Stimulated activated CD8-positive, alpha-beta memory T cell treated with anti-CD3 and anti-CD28 coated beads, Interleukin-12 subunit alpha, Interleukin-12 subunit beta, amount 100 ng/mL, for 1 hour (primary cell): ENCODE measurements around the gene FANCC.

ENCODE experiments used
- DNase-seq: peaks from one replicate; pipeline ENCODE4 v3.0.0-alpha.2; 2020; ENCODE audit warnings: low read depth

The FANCC gene

DNA sequence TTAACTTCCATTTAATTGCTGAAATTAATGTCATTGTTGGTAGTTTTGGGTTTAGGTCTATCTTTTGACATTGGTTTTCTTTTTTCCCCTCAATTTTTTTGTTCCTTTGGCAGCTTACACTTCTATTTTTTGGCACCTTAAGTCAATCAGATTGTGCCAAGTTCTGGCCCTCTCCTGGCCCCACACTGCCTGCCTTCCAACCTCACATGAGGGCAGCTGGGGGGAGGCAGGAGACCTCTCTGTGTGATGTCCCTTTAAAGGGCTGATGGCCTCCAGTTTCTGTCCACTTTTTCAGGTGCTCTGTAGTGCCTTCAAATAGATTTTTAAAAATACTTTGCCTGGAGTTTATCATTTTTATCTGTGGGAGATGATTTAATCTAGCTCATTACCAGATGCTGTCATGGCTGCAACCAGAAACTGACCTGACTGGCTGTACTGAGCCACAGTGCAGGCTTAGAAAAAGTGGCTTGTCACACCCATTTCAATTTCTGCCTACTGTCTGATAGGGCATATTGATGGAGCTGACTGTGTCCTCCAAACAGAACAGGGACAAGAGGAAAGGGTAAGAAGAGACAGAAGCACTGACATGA is 196.6 kb downstream of the FANCC start:
- no peak for DNase-seq

DNA sequence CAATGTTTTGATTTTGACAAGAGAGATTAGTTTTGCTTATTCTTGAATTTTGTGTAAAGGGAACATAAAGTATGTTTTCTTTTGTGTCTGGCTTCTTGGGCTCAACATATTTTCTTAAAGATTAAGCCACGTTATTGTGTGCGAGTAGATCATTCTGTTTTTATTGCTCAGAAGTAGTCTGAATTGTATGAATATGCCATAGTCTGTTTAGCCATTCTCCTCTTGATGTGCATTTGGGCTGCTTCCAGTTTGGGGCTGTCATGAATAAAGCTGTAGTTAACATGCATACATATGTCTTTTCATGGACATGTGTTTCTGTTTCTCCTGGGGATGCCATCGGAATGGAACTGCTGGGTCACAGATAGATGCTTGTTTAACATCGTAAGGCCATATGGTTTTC is 198.9 kb downstream of the FANCC start:
- no peak for DNase-seq

DNA sequence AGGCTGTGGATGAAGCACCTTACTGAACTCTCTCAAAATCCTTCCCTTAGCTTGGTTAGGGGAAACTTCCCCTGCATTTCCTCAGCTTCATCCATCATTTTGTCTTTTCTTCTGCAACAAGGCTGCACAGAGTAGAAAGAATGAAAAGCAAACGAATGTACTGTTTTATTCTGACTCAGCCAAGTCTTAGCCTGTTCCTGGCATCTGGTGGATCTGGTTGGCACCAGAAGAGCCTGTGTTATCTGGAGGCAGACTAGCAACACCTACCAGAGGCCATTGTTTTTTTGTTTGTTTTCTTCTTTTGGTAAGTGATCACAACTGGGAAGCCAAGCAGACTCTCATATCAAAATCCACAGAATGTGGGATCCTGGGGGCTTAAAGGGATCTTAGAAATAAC is 200.7 kb downstream of the FANCC start:
- DNase-seq, result no peak

DNA sequence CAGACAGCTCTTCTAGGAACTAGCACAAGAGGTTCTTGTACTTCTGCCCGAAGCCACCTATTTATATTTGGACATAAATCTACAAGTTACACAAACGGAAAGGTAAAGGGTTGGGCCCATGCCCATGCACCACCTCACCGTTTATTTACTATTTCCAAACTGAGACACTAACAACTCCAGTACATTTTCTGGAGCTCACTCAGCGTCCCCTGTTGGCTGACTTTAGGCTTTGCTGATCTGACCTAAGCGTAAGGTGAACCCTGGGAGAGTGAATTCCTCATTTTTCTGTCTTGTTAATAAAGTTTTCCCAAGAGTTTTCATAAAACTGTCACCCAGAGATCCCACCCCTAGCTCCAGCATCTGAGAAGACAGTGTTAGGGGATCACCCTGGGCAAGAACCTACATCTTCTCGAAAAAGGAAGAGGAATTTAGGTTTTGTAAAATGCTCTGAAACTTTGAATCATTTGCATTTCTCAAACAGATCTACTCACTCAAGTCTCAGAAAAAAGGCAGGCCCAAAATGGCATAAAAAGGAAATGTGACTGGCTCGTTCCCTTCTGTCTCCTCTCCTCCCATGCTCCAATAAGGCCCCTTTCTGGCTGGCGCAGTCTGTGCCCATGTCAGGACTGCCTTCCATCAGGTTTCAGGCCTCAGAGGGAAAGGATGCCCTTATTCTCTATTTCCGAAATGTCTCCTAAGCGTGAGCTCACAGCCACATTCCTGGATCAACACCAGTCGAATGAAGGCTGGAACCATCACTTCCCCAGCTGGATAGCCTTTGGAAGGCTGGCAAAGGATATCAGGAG is 201.3 kb downstream of the FANCC start:
- DNase-seq, result no peak

DNA sequence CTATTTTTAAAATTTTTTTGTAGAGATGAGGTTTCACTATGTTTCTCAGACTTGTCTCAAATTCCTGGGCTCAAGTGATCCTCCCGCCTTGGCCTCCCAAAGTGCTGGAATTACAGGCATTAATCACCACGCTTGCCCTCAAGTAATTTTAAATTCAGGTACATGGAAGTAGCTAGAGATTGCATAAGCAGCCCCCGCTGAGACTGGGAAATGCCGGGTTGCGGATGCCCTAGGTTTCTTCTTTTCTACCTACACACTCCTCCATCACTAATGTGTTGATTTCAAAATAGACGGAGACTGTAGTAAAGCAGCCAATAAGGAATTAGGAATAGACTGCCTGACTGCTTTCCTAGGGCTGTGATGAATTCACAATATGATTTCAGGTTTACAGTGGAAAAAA is 202.4 kb downstream of the FANCC start:
- DNase-seq, result no peak

GRCh38 chr9:95112436-95113280 is 204.9 kb downstream of the FANCC start:
- no peak for DNase-seq

DNA sequence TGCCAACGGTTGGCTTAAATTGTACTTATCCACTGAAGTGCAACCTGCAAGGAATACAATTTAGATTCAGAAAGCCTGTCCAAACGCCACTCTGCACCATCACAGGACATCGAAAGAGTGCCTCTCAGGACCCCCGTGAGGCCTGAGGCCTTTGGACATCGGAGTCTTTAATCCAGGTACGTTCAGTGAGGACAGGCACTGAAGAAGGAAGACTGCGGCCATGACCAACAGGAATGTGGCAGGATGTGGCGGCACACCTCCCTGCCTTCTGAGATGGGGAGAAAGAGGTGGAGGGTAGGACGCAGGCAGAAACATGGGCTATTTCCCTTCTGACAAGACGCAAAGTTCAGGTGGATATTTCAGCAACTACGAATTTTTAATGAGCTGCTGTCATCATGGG is 205.8 kb downstream of the FANCC start:
- DNase-seq, result no peak

- no peak for DNase-seq
These were observed 206.5 kb downstream of the FANCC start for GRCh38 chr9:95110921-95111525.

DNA sequence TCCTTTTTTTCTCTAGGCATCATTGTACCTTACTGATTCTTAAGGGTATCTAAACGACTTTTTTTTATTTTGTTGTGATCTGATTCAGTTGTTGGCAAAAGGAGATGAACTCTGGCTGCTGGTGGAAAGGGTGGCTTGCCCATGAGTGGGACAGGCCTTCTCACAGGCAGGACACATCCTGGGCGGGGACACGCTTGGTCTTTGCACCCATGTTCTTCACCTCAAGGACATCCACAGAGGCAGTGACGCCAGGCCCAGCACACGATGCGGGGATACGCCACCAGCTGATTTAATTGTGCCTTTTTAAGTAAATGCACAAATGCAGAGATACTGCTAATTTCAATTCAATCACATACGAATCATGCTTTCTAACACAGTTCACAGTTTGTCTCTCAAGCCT is 208.1 kb downstream of the FANCC start:
- no peak for DNase-seq

GRCh38 chr9:95108777-95109176 is 208.7 kb downstream of the FANCC start:
- DNase-seq, result no peak

DNA sequence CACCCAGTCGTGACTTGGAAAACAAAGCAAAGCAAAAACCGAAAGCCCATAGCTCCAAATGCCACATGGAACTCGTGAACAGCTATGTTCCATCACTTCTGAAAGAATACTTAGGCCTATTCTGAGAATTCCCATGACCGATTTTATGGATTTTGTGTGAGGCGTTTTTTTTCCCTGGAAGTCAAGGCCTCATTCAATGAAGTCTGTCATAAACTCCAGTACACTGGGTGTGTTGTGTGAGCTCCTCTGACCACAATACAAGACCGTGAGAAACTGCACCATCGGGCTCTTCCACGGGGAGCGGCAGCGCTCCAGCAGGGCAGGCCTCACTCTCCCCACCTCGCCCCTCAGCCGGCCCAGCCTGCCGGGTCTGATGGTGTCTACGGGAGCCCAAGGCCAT is 209.5 kb downstream of the FANCC start:
- DNase-seq, result no peak

DNA sequence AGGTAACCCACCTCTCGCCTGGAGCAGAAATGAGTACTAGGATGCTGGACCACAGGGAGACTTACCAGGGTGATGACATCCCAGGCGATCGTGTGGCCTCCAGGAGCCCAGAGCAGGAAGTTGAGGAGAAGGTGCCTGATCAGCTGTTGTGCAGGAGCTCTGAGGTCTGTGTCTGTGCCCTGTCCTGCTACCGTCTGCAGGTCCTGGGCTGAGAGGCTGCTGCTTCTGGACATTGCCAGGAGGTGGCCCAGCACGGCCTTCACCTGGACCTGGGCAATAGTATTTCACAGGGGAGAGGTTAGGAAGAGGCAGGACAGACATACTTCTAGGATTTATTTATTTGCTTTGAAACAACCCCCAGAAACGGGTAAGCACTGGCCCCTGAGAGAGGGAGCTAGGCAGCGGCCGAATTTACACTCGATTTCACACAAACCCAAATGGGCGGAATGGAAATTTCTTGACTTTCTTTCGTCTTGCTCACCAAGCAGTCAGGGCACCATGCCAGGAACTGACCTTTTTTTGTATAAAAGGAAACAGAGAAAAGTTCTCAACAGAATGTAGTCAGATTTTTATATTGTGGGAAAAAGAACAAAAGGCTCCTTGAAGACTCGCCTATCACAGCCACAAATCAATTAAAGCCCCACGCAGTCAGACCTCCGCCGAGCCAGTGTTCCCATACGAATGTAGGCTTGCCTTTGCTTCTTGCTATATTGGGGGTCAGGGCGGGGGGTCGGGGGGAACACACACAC is 210.3 kb downstream of the FANCC start:
- DNase-seq, result no peak

- no peak for DNase-seq
These were observed 211.8 kb downstream of the FANCC start for GRCh38 chr9:95105519-95106287.

DNA sequence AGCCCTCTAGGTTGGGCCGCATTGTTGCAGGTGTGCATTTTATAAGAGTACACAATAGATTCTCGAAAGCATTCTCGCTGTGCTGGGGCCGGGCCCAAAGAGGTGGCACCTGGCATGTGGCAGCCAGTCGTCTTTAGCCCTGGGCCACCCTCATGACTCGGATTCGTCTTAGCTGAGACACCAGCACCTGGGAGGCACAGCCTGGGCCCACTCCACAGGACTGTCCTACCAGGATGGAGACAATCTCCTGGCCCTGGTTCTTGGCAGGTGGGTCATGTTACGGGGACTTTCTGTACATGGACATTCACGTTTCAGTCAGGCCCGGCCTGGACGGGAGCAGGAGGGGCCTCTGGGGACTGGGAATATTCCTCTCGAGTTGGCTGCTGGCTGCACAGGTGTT is 212.5 kb downstream of the FANCC start:
- DNase-seq, result no peak

DNA sequence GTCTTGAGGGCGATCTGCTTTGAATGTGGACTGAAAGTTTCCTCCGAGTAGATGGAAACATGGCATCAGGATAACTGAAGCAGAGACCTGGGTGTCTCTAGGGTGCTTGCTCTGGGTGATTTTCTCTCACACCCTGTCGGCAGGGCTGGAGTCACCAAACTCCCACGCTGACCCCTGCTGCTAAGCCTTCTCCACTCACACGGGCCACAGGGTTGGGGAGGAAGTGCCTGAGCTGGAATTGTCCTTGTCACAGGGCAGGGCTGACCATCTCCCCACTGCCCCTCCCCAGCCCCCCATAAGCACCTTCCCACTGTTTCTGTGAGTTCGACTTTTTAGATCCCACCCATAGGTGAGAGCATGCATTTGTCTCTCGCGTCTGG is 212.9 kb downstream of the FANCC start:
- no peak for DNase-seq

GRCh38 chr9:95103871-95104580 is 213.5 kb downstream of the FANCC start:
- no peak for DNase-seq

GRCh38 chr9:95103281-95103771 is 214.2 kb downstream of the FANCC start:
- DNase-seq, result no peak

DNA sequence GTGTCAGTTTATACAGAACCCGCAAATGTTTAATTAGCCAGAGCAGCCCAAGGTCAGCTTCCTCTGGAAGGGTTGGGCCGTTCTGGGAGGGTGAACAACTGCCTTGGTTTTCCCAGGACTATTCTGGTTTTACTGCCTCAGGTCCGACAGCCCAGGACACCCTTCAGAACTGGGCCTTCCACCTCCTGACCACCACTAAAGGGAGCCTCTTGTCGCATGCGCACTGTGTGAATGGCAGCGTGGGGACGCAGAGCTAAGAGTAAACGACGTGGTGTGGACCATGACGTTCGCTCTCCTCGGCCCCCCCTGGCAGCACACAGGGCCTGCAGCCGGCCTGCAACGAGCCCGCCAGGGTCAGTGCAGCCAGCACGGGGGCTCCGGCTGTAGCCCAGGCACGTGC is 214.9 kb downstream of the FANCC start:
- DNase-seq, result no peak

DNA sequence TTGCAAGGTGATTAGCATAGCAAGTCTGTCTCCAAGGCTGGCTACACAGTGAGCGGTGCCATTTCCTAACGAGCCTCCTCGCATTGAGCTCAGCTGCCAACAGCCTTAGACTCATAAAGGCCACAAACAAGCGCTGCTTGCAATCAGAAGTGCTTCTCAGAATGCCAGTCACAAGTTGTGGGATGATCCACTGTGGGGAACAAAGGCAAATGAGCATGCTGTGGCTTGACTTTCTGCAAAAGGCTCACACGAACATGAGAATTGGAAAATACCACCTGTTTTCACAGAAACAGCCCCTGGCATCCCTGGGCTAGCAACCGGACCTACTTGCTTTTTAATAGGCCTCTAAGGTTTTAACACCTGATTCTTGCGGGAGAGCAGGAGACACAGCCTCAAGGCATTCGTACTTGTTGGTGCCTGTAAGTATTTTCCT is 215.5 kb downstream of the FANCC start:
- no peak for DNase-seq

- DNase-seq, result no peak
These were observed 216.2 kb downstream of the FANCC start for GRCh38 chr9:95101326-95101725.
